Mesothelial cell of epicardium (in vitro differentiated cells): ENCODE data around the gene ASB1. TPM values are rescaled to one million over a fixed set of nuclear protein-coding genes. Genes with fewer than 3 reads are reported as not detected.
"Not testable (repeated sequence)": the region's sequence is repeated elsewhere in the genome, so short reads cannot be mapped to it uniquely, and the experiment has no call there.

Experiments
- DNase-seq, 2 experiments: peaks; one replicate each; pipeline ENCODE4 v3.0.0; 2021; ENCODE audit warnings: low spot score in 2 of 2; ENCODE audit not compliant: unreplicated experiment in 2 of 2
- H3K27ac Mint-ChIP-seq: 2 replicates; pipeline ENCODE4 v1.8.0; 2021; ENCODE audit warnings: mixed read lengths
- H3K27me3 Mint-ChIP-seq: 2 replicates; pipeline ENCODE4 v1.8.0; 2021; ENCODE audit warnings: low read depth, mixed read lengths
- H3K36me3 Mint-ChIP-seq: 2 replicates; pipeline ENCODE4 v1.8.0; 2021; ENCODE audit warnings: mixed read lengths
- H3K4me1 Mint-ChIP-seq: 2 replicates; pipeline ENCODE4 v1.8.0; 2021; ENCODE audit warnings: mixed read lengths
- H3K4me3 Mint-ChIP-seq: 2 replicates; pipeline ENCODE4 v1.8.0; 2021; ENCODE audit warnings: mild to moderate bottlenecking, moderate library complexity, mixed read lengths
- H3K9me3 Mint-ChIP-seq: 2 replicates; pipeline ENCODE4 v1.8.0; 2021; ENCODE audit warnings: mixed read lengths
- total RNA-seq: library from RNA; stranded (reverse); gene quantifications from 3 replicates; pipeline ENCODE4 v1.2.1, GENCODE V29; 2021
- TF ChIP-seq, protein P1 (sequence below): fragments of 200-600 bp; sonication (generic); IDR thresholded peaks from one replicate; pipeline ENCODE4 v1.5.0; 2021; ENCODE audit warnings: antibody characterized with exemption; ENCODE audit not compliant: unreplicated experiment

The ASB1 gene
- total RNA-seq, 1 donor from 2014 or later = 33.2 TPM

- Mint-ChIP-seq H3K4me3 (no peak overlapping the region), H3K9me3 (no peaks in the 10 kb centered on the region), H3K36me3 (peaks cover 33% of the 10 kb centered on the region), H3K27me3 (peaks cover 27% of the 10 kb centered on the region), H3K4me1 (no peaks in the 10 kb centered on the region), H3K27ac (peak overlapping the region; percentile 6)
- no peak for DNase-seq
- TF ChIP-seq, protein P1, sequence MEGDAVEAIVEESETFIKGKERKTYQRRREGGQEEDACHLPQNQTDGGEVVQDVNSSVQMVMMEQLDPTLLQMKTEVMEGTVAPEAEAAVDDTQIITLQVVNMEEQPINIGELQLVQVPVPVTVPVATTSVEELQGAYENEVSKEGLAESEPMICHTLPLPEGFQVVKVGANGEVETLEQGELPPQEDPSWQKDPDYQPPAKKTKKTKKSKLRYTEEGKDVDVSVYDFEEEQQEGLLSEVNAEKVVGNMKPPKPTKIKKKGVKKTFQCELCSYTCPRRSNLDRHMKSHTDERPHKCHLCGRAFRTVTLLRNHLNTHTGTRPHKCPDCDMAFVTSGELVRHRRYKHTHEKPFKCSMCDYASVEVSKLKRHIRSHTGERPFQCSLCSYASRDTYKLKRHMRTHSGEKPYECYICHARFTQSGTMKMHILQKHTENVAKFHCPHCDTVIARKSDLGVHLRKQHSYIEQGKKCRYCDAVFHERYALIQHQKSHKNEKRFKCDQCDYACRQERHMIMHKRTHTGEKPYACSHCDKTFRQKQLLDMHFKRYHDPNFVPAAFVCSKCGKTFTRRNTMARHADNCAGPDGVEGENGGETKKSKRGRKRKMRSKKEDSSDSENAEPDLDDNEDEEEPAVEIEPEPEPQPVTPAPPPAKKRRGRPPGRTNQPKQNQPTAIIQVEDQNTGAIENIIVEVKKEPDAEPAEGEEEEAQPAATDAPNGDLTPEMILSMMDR = no peak
Measured at GRCh38 chr2:238398577-238398976, 28.1 kb upstream of the ASB1 start.

GRCh38 chr2:238399094-238399493, 27.6 kb upstream of the ASB1 start:
- Mint-ChIP-seq H3K9me3 (no peaks in the 10 kb centered on the region), H3K27me3 (peaks cover 21% of the 10 kb centered on the region), H3K4me3 (no peak overlapping the region), H3K27ac (no peak overlapping the region), H3K36me3 (peaks cover 36% of the 10 kb centered on the region), H3K4me1 (no peaks in the 10 kb centered on the region)
- DNase-seq = no peak
- TF ChIP-seq, protein P1 = no peak

GRCh38 chr2:238401551-238401950, 25.2 kb upstream of the ASB1 start:
- no peak overlapping the region for H3K4me3 Mint-ChIP-seq
- no peaks in the 10 kb centered on the region for H3K9me3 Mint-ChIP-seq
- TF ChIP-seq, protein P1 = no peak
- DNase-seq = no peak
- H3K27ac Mint-ChIP-seq = no peak overlapping the region
- no peaks in the 10 kb centered on the region for H3K4me1 Mint-ChIP-seq
- H3K27me3 Mint-ChIP-seq = peaks cover 5% of the 10 kb centered on the region
- peaks cover 34% of the 10 kb centered on the region for H3K36me3 Mint-ChIP-seq

DNA sequence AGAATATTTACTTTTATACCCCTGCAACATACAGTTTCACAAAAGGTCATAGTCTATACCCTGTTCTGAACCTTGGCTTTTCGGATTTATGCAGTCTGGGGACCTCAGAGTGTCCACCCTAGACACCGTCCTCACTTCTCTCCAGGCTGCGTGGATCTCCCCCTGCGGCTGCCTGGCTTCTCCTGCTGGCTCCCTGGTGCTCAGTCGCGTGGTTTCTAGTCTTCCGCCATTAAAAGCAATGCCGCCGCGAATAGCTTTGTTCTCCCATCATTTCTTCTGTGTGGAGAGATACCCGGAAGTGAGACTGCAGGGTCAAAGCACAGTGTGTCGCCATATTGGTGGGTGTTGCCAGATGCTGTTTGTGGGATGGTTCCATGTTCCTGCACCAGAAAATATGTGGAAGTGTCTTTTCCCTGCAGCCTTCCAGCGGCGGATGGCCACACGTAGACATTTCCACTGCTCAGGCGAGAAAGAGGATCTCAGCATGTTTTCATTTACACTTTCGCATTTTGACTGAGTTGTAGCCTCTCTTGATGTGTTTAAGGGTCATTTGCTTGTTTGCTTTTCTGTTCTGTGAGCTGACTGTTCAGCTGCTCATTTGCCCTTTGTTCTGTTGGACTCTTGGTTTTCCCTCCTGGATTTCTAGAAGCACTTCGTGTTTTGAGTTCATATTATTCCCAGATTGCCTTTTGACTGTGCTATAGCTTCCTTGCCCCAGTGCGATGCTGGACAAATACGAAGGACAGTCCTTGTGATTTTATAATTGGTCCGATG, 22.9 kb upstream of the ASB1 start:
- Mint-ChIP-seq H3K27me3 (no peaks in the 10 kb centered on the region), H3K27ac (no peak overlapping the region), H3K4me1 (no peaks in the 10 kb centered on the region), H3K36me3 (peaks cover 24% of the 10 kb centered on the region), H3K4me3 (no peak overlapping the region), H3K9me3 (no peaks in the 10 kb centered on the region)
- TF ChIP-seq, protein P1 = no peak
- DNase-seq = no peak

DNA sequence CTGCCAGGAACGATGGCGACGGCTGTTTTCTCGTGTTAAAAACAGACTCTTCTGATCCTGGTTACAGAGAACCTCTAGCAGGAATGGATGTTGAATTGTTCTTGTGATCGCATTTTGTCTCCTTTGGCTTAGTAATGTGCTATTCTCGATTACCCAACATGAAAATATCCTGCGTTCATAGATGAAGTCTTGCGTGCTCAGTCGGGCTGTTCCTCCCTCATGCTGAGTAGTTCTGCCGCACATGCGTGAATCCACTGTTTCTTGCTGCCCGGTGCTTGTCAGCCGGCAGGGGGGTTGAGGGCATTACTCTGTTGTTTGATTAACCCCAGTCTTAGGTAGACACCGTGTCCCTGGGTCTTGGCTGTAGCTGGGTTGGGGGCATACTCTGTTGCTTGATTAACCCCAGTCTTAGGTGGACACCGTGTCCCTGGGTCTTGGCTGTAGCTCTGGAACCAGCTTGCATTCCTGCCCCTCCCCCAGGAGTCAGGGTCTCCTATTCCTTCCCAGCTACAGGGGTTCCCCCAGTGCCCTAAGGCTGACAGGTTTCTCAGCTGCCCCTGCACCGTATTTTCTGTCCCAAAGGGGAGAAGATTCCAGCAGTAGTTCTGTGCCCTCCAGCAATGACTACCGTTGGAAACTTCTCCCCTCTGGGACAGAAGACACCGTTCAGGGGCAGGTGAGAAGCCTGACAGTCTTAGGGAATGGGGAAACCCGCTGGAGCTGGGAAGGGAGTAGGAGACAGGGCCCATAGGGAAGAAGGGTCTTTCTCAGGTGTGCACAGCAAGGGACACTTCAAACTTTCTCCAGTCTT, 22.1 kb upstream of the ASB1 start:
- peaks cover 20% of the 10 kb centered on the region for H3K36me3 Mint-ChIP-seq
- no peaks in the 10 kb centered on the region for H3K4me1 Mint-ChIP-seq
- H3K9me3 Mint-ChIP-seq = no peaks in the 10 kb centered on the region
- H3K4me3 Mint-ChIP-seq = no peak overlapping the region
- DNase-seq = no peak
- TF ChIP-seq, protein P1 = no peak
- H3K27ac Mint-ChIP-seq = no peak overlapping the region
- no peaks in the 10 kb centered on the region for H3K27me3 Mint-ChIP-seq

DNA sequence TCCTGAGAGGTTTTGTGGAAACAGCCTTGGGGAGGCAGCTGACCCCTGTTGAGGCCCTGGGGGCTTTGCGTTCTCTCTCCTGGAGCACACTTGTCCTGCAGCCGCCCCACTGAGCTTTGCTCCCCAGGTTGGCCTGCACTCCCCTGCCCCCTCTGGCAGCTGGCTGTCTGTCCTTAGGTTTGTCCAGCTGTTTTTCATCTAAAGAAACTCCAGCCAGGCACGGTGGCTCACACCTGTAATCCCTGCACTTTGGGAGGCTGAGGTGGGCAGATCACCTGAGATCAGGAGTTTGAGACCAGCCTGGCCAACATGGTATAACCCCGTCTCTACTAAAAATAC, 21.5 kb upstream of the ASB1 start:
- not testable (repeated sequence) for H3K9me3 Mint-ChIP-seq

More for the DNA sequence above, 21.5 kb upstream of the ASB1 start:
- not testable (repeated sequence) for H3K27ac Mint-ChIP-seq, DNase-seq, H3K27me3 Mint-ChIP-seq, H3K4me1 Mint-ChIP-seq, H3K4me3 Mint-ChIP-seq
- H3K36me3 Mint-ChIP-seq = peaks cover 20% of the 10 kb centered on the region
